ENCODE data around the gene TMA7.

- TF ChIP-seq CTCF (IDR thresholded peaks at IDR 0.05) (no peak), ZFX (IDR thresholded peaks at IDR 0.05; ENCODE audit: borderline replicate concordance) (no peak)
Observed at GRCh38 chr3:48413611-48414010, 26.4 kb upstream of the TMA7 start.
